GM19324 (cell line): ENCODE results near the gene GUCA2A.

Source experiments
- ATAC-seq: cut with Tn5 transposase; IDR thresholded peaks from one replicate; pipeline ENCODE4 v1.9.1; 2021; ENCODE audit warnings: mild to moderate bottlenecking, moderate library complexity; ENCODE audit not compliant: unreplicated experiment, low FRiP score

Gene GUCA2A

DNA sequence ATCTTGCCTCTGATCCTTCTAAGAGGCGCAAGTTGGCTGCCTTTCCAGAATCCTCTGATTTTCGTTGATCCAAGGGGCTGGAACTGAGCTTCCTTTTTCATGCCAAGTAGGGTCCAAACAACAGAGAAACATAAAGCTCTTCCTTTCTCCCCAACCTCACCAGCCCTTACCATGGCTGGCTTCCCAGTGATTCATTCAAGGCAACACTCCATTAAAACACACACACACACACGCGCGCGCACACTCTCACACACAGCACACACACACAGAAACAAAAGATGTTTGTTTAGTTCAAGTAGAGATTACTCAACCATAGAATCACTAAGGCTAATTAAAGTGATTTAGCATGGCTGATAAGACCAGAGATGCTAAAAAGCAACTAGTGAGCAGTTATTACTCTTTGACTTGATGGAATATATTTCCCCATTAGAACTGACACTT is 13.0 kb upstream of the GUCA2A start:
- ATAC-seq: no peak

DNA sequence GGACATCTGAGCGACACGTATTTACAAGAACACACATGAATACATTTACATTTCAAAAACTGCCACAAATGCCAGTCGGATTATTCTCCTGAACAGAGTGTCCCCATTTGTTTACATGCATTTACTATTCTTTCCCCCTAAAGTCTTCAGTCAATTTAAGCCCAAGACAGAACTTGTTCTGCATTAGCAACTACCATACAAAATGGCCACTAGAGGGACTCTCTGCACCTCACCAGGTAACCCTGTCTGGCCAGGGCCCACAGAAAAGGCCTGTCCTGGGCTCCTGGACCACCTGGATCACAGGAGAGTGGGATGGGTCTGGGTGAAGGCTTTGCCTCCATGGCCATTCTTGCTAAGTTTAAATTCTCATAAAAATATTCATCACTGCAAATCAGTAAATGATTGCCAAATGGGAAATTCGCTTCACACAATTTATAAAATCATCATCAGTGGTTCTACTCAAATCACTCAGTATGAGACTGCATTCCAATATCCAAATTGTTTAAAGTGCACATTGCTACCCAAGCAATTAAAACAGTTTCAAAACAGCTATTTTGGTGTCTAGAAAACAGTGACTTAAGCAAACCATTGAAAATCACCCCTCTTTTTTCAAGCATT is 12.5 kb upstream of the GUCA2A start:
- no peak for ATAC-seq

DNA sequence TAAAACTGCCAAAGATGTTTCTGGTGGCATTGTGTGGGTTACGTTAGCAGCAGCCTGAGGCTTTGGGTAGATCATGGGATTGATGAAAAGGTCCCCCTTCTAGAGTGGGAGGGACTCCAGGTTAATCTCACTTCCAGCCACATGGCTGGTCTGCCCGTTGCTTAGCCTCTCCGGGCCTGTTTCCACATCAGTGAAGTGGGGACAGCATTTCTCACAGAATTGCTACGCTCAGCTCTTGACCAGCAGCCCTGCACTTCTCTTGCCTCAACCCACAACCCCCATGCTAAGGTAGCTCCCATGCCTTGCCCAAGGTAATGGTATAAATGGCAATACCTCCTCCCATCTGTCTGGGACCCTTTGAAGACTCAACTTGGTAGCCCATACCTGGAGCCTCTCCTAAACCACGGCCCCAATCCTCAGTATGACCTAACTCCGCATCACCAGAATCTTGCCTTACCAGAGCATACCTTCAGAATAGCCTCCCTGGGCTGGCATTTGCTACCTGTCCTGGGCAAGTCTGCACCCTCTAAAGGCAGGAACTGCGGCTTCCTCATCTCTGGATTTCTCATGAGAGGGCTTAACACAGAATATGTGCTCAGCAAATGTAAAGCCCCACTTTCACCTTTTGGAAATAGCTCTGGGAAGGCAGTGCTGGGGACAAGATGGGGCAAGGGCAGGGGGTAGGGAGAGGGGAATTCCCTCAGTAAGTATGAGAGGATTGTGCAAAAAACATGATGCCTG is 10.9 kb upstream of the GUCA2A start:
- no peak for ATAC-seq

DNA sequence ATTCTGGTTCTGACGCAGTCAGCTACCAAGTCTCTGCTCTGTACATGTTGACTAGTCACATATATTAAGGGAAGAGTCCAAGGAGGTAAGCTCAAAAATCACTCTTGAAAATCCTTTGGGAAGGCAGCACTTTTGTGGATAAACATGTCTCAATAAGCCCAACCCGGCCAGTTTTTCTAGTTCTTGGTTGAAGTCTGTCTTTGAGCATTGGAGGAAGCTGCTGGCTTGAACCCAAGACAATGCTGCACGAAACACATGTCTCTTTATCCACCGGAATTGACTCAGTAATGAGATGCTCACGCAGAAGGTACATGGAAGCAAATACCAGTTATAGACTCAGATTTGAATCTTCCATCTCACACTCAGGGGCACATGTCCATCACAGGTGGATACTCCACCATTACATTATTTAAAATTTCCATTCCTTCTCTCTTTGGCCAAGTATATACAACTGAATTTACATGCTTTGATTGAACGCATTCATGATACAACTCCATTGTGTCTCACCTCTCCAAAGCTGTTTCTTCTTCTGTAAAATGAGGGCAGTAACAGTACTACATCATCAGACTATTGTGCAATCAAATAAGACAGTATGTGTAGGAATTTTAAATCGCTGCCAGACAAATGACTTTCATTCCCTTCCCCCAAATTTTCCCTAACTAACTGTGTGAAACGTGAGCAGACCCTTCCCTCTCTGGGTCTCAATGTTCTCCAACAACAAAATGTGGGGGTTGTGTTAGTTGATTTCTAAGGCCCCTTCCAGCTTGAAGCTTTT is 9.6 kb upstream of the GUCA2A start:
- no peak for ATAC-seq

DNA sequence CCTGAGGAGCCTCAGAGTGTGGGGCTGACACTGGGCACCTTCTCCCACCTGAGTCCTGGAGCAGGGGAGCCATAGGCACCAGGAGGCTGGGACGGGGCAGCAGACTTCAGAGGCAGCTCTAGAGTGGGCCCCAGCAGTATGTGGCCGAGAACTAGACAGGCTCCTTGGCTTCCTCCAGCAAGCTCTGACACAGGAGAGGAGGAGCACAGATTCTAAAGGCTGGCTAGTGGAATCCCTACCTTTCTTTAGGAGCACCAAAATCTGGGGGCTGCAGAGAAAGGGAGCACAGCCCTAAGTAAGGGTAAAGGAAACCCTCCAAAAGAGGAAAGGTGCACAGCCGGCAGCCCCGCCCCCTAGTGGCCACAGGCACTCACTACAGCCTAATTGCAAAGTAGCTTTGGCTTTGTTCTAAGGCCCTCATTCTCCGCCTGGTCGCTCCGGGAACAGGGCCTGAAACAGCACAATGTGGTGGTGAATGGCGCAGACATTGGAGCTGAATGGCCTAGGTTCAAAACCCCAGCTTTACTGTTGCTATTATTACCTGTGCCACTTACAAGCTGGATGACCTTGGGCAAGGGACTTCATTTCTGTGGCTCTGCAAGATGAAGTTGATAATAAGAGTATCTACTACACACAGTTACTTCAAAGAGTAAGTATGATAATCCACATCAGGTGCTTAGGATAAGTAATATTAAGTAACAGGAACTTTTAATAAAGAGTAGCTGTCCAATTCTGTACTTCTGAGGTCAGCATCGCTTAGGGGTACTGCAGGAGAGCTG is 8.8 kb upstream of the GUCA2A start:
- no peak for ATAC-seq

DNA sequence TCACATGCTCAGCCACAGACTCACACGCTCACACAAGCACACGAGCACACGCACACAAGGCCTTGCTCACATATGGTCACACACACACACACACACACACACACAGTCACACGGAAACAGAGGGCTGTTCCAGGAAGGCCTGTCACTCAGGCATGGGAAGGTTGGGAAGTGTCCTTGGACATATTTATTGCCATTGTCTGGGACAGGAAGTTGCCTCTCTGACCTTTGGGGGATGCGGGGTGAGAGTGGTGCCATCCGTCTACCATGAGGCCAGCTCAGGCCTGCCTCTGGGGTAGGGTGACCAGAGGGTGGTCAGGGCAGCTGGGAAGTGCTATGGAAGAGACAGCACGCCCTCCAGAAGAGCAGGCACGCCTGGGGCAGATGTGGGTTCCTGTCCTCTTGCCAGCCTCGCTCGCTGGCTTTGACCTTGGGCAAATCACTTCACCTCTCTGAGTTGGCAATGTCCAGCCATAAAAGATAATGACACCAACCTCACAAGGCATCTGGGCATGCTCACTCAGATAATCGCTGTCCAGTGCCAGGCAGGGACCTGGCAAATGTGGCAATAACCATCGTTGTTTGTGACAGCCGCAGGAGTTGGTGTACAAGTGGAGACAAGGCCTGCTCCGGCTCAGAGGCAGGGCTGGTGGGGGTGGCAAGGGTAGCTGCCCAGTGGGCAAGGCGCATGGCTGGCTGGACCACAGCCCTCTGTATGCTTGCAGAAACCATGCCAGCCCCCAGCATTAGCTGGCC is 8.0 kb upstream of the GUCA2A start:
- ATAC-seq: no peak

DNA sequence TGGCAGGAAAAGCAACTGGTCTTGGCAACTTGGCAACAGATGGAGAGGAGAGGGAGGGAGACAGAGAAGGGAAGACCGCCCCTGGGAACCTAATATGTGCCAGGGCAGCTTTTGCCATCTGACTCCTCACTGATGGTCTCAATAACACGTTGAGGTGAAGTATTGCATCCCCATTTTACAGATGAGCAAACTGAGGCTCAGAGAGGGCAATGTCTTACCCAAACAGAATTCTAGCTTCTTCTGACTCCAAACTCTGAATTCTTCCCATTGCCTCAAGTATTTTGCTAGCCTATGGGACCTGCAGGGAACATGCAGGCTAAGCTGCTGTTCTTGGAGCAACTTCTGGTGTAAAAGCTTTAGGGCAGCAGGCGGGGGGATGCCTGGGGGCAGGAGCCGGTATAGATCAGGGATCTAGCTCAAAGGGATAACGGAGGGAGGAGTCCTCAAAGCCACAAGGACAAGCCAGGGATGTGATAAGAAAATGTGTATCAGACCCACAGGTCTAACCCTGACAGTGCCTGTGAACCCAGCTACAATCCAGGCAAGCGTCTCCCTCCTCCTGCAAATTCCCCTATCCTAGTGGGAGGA is 7.2 kb upstream of the GUCA2A start:
- ATAC-seq: no peak

DNA sequence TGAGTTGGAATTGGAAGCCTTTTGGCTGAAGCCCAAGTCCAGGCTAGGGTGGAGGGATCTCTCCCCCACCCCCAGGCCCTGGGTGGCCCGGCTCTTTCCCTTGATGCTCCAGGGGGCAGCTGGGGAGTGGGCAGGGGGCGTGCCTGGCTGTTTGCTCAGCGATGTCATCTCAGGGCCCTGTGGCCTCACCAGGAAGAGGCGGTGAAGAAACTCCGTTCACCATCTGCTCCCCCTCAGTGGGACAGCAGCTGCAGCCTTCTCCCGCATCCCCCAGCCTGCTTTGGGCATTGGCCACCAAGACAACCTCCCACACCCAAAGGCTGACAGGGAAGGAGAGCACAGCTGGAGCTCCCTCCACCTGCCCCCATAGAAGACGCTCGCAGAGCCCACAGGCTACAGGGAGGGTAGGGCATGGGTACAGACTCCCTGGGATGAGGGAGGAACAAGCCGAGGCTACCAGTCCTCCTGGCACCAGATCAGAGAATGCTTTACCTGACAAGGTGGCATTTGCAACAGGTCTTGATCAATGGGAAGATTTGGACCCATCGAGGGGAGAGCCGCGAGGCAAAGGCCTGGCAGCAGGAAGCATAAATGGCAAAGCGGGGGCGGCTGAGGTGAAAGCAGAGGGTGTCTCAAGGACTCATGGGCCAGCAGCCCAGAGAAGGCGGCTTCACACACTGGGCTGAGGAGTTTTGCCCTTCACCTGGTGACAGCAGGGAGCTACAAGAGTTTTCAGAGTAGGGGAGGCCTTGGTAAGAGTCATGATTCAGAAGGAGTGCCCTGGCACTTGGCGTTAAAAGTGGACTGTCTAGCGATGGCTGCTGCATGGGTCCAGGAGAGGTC is 6.5 kb upstream of the GUCA2A start:
- ATAC-seq: no peak

DNA sequence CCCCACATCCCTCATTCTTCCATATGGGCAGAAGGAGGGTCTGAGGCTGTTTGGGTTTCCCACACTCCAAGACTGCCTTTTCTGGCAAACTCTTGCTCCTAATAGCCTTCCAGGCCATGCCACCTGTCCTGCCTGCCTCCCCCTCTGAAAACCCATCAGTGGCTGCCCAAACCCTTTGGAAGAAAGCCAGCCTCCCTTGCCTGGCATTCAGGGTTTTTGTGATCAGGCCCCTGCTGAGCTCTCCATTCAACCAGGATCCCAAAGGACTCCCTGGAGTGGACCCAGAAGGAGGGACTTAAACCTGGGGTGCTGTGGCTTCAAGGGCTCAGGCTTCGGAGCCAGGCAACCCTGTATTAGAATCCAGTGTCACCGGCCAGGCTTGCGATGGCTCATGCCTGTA is 4.2 kb upstream of the GUCA2A start:
- ATAC-seq: no peak

DNA sequence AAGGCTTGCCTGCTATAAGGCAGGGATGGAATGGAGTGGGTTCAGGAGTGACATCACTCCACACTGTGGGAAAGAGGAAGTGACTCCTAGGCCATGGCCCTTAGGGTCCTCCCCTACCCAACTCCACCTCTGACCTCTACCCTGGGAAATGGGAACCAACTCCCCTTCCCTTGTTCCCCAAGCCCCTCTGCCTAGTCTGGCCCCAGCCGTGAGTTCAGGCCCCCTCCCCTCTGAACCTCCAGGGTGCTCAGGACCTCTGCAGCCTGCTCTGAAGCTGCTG is 3.8 kb upstream of the GUCA2A start:
- no peak for ATAC-seq

DNA sequence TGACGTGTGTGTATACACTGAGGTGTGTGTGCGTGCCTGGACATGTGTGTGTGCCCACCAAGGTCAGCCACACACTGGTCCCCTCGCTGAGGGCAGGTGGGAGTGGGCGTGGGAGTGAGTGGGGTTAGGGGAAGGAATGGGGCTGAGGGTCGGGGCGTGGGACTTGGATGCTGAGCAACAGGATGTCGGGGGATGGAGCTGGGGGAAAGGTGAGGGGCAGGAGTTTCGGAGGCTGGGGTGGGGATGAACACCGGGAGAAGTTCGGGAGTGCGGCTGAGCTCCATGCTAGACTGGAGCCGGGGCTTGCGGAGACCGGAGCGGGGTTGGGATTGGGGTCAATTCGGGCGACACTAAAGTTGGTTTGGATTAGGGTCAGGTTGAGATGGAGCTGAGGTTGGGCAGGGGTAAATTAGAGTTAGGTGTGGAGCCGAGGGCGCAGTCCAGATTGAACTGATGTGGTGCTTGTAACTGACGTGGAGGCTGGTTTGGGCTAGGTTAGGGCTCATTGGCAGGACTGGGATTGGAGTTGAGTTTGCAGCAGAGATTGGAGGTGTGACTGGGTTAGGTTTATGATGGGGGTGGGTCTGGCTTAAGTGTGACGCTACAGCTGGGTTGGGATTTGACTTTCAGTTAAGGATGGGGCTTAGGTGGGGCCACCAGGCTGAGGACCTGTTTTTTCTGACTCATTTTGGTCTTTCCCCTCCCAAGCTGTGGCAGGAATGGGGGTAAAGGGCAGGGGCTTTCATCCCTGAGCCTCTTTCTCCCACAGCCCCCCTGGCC is 3.3 kb upstream of the GUCA2A start:
- ATAC-seq: no peak

DNA sequence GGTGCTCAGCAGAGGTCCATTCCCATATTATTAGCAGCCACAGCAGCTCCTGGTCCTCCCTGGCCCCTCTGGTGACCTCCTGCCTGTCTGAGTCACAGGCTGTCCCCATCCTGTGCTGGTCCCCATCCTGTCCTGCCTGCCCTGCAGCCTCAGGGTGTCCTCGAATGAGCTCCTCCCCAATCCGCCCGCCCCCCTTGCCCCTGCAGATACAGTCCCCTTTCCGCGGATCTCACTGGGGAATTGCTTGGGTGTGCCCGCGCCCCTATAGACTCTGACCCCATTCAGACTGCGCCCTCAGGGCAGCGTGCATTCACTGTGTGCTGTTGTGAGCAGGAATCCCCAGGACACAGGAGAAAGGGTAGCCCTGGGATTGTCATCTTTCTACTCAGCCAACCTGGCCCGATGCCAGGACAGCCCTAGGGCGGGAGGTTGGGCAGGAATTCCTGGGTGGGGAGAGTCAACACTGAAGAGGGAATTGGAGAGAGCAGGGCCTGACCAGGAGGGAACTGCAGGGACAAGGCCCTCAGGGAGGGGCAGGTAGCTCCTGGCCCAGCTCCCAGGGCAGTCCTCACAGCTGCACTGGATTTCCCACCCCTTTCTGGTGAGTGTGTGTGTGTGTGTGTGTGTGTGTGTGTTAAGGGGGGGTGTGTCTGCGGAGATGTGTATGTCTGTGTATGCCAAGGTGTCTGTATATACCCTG is 1.1 kb upstream of the GUCA2A start:
- no peak for ATAC-seq

DNA sequence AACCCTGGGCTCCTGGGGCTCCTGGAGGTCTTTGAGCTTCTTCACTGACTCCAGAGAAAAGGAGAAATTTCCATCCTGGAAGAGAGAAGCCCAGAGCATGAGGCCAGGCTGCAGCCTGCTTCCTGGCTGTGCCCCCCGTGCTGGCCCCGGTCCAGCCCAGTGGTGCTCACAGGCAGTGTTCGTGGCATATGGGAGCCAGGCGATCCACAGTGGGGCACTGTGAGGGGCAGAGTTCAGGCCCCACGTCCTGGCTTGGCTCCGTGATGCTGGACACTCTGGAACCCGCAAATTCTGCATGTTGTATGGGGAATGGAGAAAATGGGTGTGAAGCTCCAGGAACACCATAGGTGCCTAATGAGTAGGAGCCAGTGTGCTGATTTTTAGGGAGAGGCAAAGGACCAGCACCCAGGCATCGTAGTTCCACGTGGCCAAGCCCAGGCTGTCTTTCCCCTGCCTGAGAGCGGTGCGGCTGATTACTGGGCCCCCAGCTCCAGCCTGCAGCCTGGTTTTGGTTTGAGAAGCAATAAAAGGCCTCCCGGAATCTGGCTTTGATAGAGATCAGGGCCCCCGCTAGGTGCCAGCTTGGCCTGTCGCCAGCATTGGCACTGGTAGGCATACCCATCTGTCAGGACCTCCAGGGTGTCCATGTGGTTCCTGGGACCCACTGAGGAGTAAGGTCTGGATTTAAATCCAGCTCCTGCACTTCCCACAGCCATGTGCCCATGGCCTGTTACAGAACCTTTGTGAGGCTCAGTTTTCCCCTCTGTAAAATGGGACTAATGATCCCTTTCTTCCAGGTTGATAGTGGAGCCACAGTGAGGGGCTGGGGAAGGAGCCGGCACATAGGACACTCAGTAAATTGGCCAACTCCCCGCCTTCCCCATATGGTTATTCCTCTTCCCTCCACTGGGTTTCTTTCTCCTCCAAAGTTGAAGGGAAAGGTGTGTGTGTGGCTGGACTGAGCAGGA is 725 bp downstream of the GUCA2A start:
- no peak for ATAC-seq

DNA sequence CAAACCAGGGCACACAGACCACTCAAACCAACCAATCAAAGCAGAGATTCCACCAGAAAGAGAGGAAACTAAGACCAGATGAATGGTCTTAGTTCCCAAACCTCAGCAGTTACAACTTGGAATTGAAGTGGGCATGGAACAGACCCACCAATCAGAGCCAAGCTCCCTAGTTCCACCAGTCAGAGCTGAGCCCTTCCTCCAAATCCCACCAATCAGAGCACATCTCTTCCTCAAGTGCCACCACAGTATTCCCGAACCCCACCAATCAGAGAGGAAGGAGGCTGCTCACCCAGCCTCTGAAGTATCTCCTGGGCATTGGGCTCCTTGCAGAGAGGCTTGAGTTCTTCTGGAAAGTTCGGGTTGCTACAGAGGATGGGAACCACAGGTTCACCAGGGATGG is 1.4 kb downstream of the GUCA2A start:
- ATAC-seq: no peak

DNA sequence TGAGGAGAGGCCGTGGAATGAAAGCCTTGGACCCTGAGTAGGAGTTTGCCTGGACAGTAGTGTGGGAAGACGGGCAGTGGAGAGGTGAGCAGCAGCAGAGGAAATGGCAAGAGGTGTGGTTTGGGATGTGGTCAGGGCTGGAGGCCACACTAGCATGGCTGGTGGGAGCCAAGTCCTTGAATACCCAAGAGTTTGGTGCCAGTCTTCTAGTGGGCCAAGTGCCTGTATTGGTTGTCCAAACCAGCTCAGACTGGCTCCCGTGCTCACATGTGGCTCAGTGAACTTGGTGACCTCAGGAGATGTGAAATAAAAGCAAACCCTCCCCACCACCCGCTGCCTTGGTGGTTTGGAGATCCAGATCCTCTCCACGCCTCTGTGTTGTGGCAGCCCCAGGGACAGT is 2.4 kb downstream of the GUCA2A start:
- ATAC-seq: no peak

DNA sequence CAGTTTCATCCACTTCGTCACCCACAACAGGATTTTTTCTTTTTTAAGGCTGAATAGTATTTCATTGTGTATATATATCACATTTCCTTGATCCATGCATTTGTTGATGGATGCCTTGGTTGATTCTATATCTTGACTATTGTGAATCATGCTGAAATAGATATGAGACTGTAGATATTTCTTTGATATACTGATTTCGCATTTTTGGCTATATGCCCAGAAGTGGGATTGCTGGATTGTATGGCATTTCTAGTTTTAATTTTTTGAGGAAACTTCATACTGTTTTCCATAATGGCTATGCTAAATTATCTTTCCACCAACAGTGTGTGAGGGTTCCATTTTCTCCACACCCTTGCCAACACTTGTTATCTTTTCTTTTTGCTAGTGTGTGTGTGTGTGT is 6.4 kb downstream of the GUCA2A start:
- ATAC-seq: no peak

DNA sequence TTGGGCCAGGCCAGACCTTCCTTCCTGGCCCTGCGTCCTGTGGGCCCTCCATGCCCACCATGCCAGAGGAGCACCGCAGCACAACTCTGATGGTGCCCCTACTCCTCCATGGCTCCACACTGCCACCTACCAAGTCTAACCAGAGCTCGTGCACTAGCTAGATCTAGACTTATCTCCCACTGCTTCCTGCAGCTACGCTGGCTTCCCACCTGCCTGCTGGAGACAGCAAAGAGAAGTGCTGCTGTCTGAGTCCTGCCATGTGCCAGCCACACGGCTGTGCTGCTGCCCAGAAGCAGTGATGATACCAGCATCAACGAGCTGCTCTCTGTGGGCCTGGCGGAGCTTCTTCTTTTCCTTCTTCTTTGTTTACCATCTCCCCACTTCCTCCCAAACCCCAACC is 6.9 kb downstream of the GUCA2A start:
- ATAC-seq: no peak
